CD4-positive, alpha-beta T cell treated with Interleukin-6 for 4 hours (primary cell): Measurements from ENCODE around the gene CASP1.
"Not testable (repeated sequence)": the region's sequence is repeated elsewhere in the genome, so short reads cannot be mapped to it uniquely, and the experiment has no call there.

Experiments used
- DNase-seq: peaks from one replicate; pipeline ENCODE4 v3.0.0-alpha.2; 2020; ENCODE audit warnings: mixed read lengths

The CASP1 gene

GRCh38 chr11:105034813-105035620 is at the start of gene CASP1:
Gene CASP1, minus strand, starts transcription at chr11:105035144. Its CDS starts 31 bp downstream, at chr11:105035113.
- peak; percentile 46 for DNase-seq

GRCh38 chr11:105081412-105082150 is 46.6 kb upstream of the CASP1 start:
- no peak for DNase-seq

- DNase-seq, result not testable (repeated sequence)
These were observed 45.4 kb upstream of the CASP1 start for GRCh38 chr11:105080171-105080906.

GRCh38 chr11:105078283-105078682 is 43.3 kb upstream of the CASP1 start:
- DNase-seq, result no peak

- not testable (repeated sequence) for DNase-seq
These were observed 42.3 kb upstream of the CASP1 start for GRCh38 chr11:105077141-105077790.

- no peak for DNase-seq
These were observed 39.2 kb upstream of the CASP1 start for GRCh38 chr11:105074166-105074530.

GRCh38 chr11:105073456-105074165 is 38.7 kb upstream of the CASP1 start:
- no peak for DNase-seq

GRCh38 chr11:105072080-105072479 is 37.1 kb upstream of the CASP1 start:
- DNase-seq, result not testable (repeated sequence)

GRCh38 chr11:105071089-105071732 is 36.3 kb upstream of the CASP1 start:
- DNase-seq, result peak; percentile 11

- DNase-seq, result peak; percentile 28
These were observed 35.4 kb upstream of the CASP1 start for GRCh38 chr11:105070306-105070705.

GRCh38 chr11:105069749-105070148 is 34.8 kb upstream of the CASP1 start:
- not testable (repeated sequence) for DNase-seq

GRCh38 chr11:105063245-105063941 is 28.4 kb upstream of the CASP1 start:
- not testable (repeated sequence) for DNase-seq

- DNase-seq, result no peak
These were observed 22.5 kb upstream of the CASP1 start for GRCh38 chr11:105057432-105057831.

GRCh38 chr11:105056446-105056845 is 21.5 kb upstream of the CASP1 start:
- no peak for DNase-seq

- no peak for DNase-seq
These were observed 20.0 kb upstream of the CASP1 start for GRCh38 chr11:105054723-105055493.

GRCh38 chr11:105052487-105052886 is 17.5 kb upstream of the CASP1 start:
- DNase-seq, result no peak

- DNase-seq, result no peak
These were observed 16.6 kb upstream of the CASP1 start for GRCh38 chr11:105051559-105051958.

- DNase-seq, result no peak
These were observed 14.5 kb upstream of the CASP1 start for GRCh38 chr11:105049481-105049880.

GRCh38 chr11:105046898-105047579 is 12.1 kb upstream of the CASP1 start:
- DNase-seq, result no peak
